ENCODE results near the gene SULT1E1.

The SULT1E1 gene, protein sequence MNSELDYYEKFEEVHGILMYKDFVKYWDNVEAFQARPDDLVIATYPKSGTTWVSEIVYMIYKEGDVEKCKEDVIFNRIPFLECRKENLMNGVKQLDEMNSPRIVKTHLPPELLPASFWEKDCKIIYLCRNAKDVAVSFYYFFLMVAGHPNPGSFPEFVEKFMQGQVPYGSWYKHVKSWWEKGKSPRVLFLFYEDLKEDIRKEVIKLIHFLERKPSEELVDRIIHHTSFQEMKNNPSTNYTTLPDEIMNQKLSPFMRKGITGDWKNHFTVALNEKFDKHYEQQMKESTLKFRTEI

DNA sequence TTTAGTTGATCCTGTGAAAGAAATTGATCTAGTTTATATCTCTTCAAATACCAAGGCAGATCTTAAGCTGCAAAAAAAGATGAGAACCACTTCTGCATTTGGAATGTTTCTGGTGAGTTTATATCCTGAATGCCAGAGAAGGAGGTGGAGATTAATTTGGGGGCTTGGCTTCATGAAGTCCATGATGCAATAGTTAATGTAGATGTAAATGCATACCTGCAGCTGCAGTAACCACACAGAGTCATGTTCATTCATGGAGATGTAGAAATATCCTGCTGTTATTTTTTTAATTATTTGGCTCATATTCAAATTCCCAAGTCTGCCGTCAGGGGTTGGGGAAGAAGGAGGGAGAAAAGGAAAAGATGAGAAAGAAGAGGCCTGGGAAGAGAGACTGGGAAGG lies at the start of gene SULT1E1:
SULT1E1 (minus strand) TSS at position 94 of the 400 bp plus-strand sequence. CDS start 2,501 bp downstream, outside the sequence.
- peak; percentile 78 for DNase-seq

DNA sequence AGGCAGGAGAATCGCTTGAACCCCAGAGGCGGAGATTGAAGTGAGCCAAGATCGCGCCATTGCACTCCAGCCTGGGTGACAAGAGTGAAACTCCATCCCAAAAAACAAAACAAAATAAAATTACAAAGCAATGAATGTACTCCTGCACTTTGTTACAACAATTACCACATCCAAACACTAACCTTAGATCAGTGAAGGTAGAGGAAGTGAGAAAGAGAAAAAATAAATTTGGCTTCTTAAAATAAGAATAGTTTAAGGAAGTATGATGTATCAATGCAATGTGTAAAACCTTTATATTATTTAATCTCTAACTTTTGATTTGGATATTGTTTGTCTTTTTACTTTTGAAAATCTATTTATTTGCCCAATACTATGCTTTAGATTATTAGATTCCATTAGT lies 49.2 kb upstream of the SULT1E1 start:
- DNase-seq = no peak

DNA sequence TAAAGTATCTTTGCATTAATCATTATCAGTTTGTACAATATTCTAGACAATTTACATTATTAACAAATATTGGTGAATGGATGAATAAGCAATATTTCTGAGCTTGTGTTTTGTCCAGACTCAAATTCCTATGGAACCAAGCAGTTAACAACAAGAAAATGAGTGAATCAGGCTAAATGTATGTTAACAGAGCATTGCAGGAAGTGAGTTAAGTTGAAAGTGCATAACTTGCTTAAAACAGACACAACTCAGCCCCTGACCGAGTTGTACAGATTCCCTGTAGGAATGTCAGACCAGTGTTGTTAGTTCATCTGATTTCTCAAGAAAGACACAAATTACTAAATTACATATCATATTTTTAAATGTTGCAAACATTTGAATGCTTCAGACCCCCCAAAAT lies 47.2 kb upstream of the SULT1E1 start:
- DNase-seq = peak; percentile 65

DNA sequence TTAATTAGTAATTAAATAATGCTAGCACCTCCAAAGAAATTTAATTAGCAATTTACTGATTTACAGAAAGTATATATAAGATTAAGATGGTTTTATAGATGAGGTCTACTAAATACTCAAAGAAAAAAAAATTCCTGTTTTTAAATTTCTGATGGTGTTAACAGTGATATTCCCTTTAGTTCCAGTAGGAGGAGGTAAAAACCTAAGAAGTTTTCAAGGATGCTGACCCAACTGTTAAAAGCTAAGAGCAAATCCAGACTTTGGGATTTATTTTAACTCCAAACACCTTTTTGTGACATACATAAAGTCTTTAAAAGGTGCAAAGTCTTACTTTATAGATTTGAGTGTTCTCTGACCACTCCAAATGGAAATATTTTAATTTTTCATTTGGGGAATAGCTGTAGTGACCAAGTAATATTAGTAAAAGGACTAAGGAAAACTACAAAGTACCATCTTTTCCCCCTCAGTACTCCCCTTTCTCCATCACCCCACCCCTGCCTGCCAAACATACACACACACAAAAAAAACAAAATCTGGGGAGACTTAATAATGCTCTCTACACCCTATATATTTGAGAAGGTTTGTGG lies 36.7 kb upstream of the SULT1E1 start:
- peak; percentile 4 for DNase-seq

DNA sequence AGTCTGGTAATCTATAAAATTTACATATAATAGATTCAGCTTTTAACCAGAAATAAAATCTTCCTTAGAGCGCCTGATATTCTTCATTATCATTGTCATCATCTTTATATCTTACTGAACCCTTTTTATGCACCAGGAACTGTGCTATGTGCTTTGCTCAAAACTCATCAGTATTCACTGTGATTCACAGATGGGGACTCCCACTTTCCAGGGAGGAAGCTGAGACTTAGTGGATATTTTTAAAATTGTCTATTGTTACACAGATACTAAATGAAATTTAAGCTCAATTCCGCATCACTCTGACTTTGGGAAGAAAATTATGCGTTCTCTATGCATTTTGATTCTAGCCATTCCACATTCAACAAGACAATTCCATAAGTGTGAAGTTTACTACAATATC lies 34.8 kb upstream of the SULT1E1 start:
- no peak for DNase-seq

DNA sequence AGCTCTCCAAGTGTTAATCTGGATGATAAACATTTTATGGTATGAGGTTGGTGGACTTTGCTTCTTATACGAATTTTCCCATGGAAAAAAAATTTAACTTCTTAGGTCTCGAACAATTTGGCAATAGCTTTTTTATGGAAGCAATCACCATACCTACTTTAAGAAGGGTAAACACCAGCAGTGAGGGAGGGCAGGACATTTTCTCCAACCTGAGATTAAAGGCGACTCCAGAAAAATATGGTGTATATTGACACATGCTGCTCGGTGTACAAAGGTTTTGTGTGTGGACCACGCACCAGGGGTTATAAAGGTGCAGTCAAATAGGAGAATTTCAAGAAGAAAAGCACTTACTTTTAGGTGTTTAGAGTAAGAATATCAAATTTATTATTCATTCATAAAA lies 34.2 kb upstream of the SULT1E1 start:
- DNase-seq = no peak

DNA sequence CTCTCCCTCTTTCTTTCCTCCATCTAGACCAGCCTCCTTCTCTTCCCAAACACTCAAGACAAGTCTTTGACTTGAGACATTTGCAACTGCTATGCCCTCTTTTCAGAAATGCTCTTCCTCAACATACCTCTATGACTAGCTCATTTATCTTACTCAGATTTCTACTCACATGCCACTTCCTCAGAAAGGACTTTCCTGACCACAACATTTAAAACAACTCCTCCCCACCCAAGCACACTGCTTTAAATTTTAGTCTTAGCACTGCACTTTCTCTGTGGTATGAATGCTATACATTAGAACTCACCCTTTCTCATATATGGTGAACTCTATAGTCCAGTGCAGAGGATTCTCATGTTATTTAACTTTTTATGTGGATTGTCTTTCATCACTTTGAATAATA lies 28.4 kb upstream of the SULT1E1 start:
- peak; percentile 10 for DNase-seq

DNA sequence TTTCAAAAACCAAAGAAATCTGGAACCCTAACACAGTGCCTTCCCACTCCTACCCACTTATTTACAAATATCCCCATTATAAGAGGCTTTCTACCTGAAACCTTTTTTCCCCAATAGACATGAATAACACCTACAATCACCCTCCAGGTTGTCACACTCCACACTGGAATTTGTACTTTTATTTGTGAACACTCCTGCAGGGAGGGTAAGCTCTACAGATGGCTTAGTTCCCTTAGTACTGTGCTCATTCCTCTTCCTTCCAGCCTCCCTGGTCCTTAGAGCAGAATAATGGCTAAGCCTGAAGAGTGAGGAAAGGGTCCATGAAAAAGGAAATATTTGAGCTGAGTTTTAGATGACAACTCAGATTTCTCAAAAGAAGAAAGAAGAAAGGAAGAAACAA lies 22.2 kb upstream of the SULT1E1 start:
- DNase-seq = no peak

DNA sequence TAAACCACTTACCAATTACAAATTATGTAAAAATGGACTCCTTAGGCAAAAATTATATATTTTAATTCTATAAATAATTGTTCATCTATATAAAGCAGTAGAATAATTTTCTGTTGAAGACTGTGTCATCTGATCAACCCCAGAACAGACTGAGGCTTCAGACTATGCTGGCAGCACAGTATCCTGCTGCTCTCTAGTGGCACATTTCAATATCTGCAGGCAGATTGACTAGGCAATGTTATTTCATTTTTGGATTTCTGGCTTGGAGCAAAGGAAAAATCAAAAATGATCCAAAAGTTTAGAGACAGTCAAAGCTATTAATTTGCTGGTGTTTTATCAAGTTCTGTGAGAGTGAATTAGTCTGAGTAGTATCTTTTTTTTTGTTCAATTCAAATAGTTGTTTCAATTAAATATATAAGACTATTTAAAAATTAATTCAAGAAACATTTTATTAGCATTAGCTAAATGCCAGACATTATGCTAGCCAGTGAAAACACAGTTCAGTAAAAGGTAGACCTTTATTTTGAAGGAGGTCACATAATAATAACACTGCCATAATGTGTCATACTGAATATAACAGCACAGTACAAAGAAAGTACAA lies 21.3 kb upstream of the SULT1E1 start:
- DNase-seq = peak; percentile 48

DNA sequence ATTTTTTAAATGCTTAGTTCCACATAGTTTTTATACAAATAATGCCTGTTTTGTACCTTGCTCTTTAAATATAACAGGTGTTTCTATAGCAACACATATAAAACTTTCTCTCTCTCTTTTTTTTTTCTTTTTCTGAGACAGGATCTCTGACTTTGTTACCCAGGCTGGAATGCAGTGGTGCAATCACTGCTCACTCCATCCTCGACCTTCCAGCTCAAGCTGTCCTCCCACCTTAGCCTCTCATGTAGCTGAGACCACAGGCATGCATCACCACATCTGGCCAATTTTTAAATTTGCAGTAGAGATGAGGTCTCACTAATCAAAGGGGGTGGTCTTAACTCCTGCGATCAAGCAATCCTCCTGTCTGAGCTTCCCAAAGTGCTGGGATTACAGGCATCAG lies 18.3 kb upstream of the SULT1E1 start:
- DNase-seq = no peak

DNA sequence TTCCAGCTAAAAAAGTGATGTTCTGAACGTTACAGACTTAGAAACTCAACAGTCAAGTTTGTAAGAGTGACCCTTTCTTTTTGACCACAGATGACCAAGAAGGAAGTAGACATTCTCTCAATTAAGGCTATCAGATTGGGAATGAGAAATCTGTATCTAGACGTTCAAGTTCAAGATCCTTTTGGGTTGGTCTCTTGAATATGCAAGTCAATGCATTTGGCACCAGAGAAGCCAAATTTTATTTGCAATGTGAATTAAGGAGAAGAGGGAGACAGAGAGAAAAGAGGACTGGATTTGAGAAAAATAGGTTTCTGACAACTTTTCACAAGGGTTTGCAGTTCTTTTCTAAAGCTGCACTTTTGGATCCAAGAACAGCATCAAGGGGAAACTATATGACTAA lies 17.5 kb upstream of the SULT1E1 start:
- no peak for DNase-seq

DNA sequence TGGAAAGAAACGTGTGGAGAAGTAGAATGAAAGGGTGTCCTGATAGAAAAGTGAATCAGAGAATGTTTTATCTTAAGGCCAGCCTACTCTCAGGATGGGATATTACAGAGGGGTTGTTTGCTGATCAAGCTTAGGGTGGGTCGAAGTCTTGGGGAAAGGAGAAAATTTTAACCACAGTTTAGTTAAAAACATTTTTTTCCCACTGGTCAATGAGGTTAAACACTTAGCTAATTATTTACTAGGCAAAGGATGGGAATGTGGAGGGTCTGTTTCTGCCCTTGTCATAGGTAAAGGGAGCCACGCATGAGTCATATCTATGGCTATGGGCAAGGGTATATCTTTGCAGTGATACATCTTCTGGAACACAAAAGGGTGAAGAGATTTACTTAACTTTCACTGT lies 16.1 kb upstream of the SULT1E1 start:
- no peak for DNase-seq

DNA sequence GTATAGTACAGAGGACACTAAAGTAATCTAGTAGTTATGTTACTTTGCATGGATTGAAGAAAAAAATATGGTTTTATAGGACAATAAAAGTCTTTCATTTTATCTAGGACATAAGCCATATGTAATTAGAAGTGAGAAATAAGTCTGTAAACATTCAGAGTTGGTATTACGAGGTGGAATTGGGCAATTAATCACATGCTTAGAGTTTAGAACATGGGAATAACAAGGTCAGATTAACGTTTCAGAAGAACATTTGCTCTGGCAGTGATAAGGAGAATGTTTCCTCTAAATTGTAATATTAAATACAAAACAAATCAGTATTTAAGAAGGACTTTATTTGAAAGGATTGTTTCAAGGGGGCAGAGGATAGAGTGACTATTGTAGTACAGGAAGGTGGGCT lies 15.6 kb upstream of the SULT1E1 start:
- DNase-seq = no peak

DNA sequence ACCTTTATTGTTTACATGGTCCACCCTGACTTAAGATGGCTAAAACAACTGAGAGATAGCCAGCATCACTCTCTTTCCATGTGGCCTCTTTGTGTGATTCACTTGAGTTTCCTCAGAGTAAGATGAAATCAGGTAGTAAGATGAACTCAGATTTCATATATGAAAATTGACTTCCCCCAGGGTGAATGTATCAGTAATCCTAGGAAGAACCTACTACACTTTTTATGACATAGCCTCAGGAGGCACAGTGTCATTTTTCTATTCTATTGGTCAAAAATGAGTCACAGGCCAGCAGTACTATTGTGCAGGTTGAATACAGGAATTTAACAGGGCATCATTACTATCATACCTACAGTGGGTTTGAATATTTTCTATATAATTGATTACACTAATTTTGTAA lies 14.6 kb upstream of the SULT1E1 start:
- no peak for DNase-seq

DNA sequence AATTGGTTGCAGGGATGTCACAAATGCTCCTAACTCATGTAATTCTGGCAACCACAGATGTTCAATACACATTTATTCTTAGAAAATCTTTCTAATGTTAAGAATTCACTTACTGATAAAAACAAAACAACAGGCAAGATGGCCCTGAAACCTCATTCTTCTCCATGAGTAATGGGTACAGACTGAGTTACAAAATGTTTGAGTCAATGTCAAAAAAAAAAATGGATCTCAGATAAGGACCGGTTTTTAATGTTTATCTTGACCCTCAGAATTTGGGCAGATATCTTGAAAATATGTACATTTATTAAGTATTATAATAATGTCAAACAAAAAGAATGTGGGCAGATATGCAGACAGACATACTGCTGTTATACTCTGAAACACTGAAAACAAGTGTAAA lies 1.8 kb upstream of the SULT1E1 start:
- no peak for DNase-seq

DNA sequence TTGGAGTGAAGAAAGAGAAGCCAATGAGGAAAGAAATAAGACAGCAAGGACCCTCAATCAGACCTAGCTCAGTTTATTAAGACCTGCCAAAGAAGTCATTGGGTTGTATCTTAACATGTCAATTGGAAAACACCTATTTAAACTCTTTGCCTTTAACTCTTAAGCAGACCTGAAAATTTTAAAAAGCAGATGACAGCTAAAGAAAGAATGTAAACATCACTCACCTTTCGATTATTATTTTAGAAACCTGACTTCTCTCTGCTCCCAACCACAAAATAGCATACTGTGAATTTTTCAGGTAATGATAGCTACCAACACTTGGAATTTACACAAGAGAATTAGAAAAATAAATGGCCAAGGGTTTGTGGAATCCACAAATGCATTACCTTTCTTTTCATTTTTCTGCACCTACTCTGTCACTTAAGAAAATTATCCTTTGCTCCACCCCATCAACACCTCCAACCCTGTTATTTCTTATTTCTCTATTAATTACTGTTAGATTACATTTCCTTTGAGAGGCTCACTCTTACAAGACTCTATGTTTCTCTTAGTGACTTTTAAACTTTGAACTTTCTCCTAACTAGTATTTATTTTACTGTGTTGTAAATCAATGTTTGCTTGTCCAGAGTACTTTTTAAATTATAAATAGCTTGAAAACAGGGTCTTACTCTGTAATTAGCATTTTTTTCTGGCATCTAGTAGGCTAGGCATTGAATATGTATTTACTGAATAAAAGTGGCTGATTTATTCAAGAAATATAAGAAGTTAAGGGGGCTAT lies 765 bp upstream of the SULT1E1 start:
- DNase-seq = no peak

DNA sequence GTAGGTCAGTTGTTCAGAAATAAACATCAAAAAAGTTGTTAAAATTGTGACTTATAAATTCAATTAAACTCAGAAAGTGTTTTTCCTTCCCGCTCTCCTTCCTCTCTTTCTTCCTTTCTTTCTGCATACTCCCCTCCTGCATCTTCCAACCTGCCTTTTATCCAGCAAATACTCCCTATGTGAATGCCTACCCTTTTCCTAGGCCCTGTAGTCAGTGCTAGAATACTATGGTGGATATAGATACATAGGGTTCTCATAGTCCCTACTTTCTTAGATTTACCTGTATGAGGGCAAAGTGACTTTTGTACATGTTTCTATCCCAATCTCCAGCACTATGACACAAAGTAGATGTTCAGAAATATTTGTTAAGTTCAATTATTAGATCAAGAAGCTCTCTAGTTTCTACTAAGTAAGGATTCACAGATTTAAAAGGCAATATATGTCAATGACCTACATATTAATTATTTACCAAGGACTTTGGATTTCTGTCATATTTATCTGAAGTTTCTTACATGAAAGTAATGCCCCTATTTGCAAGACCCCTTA lies 732 bp downstream of the SULT1E1 start:
- DNase-seq = no peak

DNA sequence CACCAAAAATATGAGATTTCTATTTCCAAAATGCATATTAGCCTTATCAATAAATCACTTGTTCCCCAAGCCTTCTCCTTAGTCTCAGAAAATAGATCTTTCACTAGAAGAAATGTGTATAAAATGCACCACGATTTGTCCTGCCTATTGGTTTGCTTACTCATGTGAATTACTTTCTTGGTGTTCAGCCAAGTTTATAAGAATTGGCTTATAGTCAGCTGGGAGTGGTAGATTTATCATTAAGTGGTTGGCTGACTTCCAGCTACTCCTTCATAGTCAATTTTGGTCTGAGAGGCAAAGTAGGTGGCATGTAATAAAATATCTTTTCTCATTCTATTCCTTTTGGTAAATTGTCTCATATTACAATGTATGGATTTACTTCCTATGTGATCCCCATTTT lies 1.3 kb downstream of the SULT1E1 start:
- peak; percentile 36 for DNase-seq

DNA sequence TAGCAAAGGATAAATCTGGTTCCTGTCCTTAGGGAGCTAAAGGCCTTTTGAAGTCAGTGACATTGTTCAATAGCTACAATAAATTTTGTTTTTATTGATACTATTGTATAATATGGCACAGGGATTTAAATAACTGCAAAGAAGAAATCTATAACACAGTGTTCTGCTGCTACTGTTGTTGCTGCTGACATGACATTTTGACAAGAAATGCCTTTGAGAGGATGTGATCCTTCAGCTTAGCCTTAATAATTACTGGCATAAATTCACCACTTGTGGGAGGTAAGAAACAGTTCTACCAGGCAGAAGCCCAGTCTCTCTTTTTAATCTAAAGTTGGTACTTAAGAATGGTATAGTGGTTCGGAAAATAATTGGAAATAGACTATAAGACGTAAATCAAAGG lies 4.1 kb downstream of the SULT1E1 start:
- DNase-seq = no peak

DNA sequence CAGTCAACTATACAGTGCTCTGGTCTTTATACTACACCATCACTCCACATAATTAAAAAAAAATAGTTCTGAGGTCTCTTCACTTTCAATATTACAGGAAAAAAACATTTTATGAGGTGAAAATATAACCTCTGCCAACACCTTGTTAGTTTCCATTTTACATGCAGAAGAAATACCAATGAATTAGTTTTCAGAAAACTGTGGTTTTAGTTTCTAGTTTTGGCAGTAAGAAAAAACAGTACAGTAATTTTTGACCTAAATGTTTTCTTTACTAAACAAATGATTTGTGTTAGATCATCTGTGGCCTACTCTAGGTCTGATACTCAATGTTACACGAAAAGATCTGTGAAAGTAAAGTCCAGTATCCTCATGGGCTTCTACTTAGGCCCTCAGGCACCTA lies 10.0 kb downstream of the SULT1E1 start:
- DNase-seq = no peak

DNA sequence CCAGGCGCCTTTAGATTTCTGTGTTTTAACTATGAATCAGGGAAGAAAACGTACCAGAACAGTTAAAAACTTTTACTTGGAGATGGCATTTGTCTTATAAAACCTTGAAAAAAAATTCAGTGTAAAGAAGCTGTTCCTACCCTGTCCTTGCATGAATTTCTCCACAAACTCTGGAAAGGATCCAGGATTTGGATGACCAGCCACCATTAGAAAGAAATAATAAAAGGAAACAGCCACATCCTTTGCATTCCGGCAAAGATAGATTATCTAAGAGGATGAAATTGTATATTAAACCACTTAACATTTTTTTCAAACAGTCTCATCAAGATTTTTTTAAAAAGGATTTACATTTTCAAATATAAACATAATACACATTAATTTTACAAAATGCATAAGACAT lies 10.6 kb downstream of the SULT1E1 start:
- DNase-seq = peak; percentile 41

DNA sequence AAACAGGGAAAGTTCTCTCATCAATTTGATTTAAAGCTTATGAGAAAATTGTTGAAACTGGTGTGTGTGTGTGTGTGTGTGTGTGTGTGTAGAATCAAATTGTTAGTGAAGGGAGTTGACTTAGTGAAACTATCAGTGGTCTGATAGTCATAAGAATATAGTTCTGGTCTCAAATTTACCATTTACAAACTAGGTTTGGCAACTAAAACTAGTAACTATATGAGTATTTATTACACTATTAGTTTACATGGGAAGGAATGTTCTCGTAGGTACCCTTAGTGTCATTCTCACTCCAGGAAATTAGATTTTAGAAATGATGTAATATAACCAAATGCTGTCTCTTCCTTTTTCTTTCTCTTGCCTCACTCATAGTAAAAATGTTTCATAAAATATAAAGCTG lies 11.9 kb downstream of the SULT1E1 start:
- no peak for DNase-seq

DNA sequence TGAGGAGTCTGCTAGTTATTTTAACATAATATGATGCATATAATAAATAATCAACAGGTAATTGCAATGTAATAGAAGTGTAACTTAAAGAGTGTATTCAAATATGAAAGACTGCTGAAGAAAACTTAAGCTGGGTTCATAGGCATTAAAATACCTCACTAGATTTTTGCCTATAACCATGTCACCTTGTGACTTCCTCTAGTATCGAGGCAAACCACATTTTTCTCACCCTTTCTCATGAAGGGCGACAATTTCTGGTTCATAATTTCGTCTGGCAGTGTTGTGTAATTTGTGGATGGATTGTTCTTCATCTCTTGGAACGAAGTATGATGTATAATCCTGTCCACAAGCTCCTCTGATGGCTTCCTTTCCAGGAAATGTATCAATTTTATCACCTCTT lies 16.0 kb downstream of the SULT1E1 start:
- no peak for DNase-seq

DNA sequence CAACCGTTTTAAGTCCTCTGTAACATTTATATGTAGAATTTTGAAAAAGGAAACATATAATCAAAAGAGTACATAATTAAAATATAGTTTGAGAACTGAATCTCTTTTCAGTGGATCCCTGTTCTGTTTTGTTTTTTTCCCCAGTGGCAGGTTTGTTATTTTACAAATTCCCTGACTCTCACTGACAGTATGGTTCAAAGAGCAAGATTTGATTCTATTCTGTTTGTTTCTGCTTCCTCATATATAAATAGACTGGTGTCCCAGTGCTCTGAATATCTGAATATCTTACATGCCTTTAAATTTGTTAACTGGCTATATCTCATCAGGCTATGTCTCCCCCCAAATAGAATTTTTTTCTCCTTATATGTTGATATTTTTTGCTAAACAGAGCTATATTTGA lies 16.6 kb downstream of the SULT1E1 start:
- DNase-seq = no peak

Measured in fibroblast of upper back skin (primary cell).